Measurements from ENCODE around the gene SEZ6L. TPM values are rescaled to one million over a fixed set of nuclear protein-coding genes. Genes with fewer than 3 reads are reported as not detected.

SEZ6L gene
- polyA plus RNA-seq, 1 donor from 2014 or later = 31.9 TPM

DNA sequence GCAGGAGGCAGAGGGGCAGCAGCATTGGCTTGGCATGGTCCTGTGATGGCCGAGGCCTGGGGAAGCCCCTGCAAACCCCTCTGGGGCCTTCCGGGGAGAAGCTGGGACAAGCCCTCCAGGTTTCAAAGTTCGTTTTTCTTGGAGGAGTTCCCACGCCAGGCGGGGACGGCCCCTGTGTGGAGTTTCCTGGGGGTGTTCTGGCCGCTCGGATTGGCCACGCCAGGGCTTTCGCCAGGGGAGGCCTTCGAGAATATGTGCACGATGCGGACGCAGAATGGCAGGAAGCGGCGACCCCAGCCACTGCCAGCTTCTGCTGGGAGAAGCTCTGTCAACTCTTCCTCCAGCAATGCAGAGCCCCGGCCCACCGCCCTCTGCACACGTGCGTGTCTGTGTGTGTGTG is 157.5 kb downstream of the SEZ6L start:
- no peak for TF ChIP-seq POLR2AphosphoS5 (IDR thresholded peaks at IDR 0.05)
- TF ChIP-seq, protein P1, sequence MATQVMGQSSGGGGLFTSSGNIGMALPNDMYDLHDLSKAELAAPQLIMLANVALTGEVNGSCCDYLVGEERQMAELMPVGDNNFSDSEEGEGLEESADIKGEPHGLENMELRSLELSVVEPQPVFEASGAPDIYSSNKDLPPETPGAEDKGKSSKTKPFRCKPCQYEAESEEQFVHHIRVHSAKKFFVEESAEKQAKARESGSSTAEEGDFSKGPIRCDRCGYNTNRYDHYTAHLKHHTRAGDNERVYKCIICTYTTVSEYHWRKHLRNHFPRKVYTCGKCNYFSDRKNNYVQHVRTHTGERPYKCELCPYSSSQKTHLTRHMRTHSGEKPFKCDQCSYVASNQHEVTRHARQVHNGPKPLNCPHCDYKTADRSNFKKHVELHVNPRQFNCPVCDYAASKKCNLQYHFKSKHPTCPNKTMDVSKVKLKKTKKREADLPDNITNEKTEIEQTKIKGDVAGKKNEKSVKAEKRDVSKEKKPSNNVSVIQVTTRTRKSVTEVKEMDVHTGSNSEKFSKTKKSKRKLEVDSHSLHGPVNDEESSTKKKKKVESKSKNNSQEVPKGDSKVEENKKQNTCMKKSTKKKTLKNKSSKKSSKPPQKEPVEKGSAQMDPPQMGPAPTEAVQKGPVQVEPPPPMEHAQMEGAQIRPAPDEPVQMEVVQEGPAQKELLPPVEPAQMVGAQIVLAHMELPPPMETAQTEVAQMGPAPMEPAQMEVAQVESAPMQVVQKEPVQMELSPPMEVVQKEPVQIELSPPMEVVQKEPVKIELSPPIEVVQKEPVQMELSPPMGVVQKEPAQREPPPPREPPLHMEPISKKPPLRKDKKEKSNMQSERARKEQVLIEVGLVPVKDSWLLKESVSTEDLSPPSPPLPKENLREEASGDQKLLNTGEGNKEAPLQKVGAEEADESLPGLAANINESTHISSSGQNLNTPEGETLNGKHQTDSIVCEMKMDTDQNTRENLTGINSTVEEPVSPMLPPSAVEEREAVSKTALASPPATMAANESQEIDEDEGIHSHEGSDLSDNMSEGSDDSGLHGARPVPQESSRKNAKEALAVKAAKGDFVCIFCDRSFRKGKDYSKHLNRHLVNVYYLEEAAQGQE (IDR thresholded peaks at IDR 0.05; ENCODE audit: borderline replicate concordance) = no peak
- TF ChIP-seq RAD21 (conservative IDR thresholded peaks at IDR 0.05) = no peak
- H2AFZ ChIP-seq (ENCODE audit: low read depth, low read length) = no peak overlapping the region
- no peak overlapping the region for H3K4me3 ChIP-seq (ENCODE audit: low read length)
- H3K4me2 ChIP-seq (ENCODE audit: low read length) = no peak overlapping the region
- H3K9me2 ChIP-seq (ENCODE audit: insufficient read depth, low read length) = no peaks in the 10 kb centered on the region
- no peaks in the 10 kb centered on the region for H3F3A ChIP-seq (ENCODE audit: insufficient read depth, low read length, poor library complexity, severe bottlenecking)
- no peaks in the 10 kb centered on the region for H3K9me3 ChIP-seq (ENCODE audit: low read length)
- H4K20me1 ChIP-seq (ENCODE audit: insufficient read depth) = no peaks in the 10 kb centered on the region
- H3K36me3 ChIP-seq (ENCODE audit: insufficient read depth, low read length) = no peaks in the 10 kb centered on the region
- H3K27ac ChIP-seq (ENCODE audit: low read length) = no peak overlapping the region
- no peak overlapping the region for H3K9ac ChIP-seq (ENCODE audit: low read length)
- H3K27me3 ChIP-seq (ENCODE audit: insufficient read depth, low read depth, low read length) = no peaks in the 10 kb centered on the region
- H3K79me2 ChIP-seq (replicated peaks; ENCODE audit: insufficient read depth, low read length) = no peaks in the 10 kb centered on the region

DNA sequence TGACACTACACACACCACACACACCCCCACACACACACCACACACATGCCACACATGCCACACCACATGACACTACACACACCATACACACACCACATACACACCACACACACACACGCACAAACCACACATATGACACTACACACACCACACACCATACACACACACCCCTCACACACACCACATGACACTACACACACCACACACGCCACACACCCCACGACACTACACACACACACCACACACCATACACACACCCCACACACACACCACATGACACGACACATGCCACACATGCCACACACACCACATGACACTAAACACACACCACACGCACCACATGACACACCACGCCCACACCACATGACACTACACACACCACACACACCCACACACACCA is 158.0 kb downstream of the SEZ6L start:
- Histone ChIP-seq H3K79me2 (replicated peaks; ENCODE audit: insufficient read depth, low read length) (no peaks in the 10 kb centered on the region), H3K9me2 (ENCODE audit: insufficient read depth, low read length) (no peaks in the 10 kb centered on the region), H4K20me1 (ENCODE audit: insufficient read depth) (no peaks in the 10 kb centered on the region), H3F3A (ENCODE audit: insufficient read depth, low read length, poor library complexity, severe bottlenecking) (no peaks in the 10 kb centered on the region), H3K4me3 (ENCODE audit: low read length) (no peak overlapping the region), H3K36me3 (ENCODE audit: insufficient read depth, low read length) (no peaks in the 10 kb centered on the region), H3K4me2 (ENCODE audit: low read length) (no peak overlapping the region), H3K27me3 (ENCODE audit: insufficient read depth, low read depth, low read length) (no peaks in the 10 kb centered on the region), H3K27ac (ENCODE audit: low read length) (no peak overlapping the region), H2AFZ (ENCODE audit: low read depth, low read length) (no peak overlapping the region), H3K9me3 (ENCODE audit: low read length) (no peaks in the 10 kb centered on the region), H3K9ac (ENCODE audit: low read length) (no peak overlapping the region)
- no peak for TF ChIP-seq RAD21 (conservative IDR thresholded peaks at IDR 0.05)

DNA sequence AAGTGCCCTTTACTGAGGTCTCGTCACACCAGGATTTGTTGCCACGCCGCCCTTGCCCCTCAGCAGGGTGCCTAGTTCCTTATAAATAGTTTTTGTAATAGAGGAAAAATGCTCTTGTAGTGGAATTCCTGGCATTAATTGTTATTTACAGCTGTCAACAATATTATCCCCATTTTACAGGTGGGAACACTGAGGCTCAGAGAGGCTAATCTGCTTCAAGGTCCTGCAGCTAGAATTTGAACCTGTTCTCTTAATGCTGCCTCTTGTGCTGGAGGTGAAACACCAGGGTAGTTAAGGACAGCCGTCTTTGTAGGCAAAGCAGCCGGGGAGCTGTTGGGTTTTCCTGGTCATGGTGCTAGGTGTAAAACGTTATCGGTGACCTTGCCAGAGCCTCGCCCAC is 159.0 kb downstream of the SEZ6L start:
- Histone ChIP-seq H3K9me3 (ENCODE audit: low read length) (no peaks in the 10 kb centered on the region), H3K4me3 (ENCODE audit: low read length) (no peak overlapping the region), H3K9me2 (ENCODE audit: insufficient read depth, low read length) (no peaks in the 10 kb centered on the region), H3F3A (ENCODE audit: insufficient read depth, low read length, poor library complexity, severe bottlenecking) (no peaks in the 10 kb centered on the region), H3K9ac (ENCODE audit: low read length) (no peak overlapping the region), H3K4me2 (ENCODE audit: low read length) (no peak overlapping the region), H3K27ac (ENCODE audit: low read length) (no peak overlapping the region), H3K79me2 (replicated peaks; ENCODE audit: insufficient read depth, low read length) (no peaks in the 10 kb centered on the region), H2AFZ (ENCODE audit: low read depth, low read length) (no peak overlapping the region), H3K27me3 (ENCODE audit: insufficient read depth, low read depth, low read length) (no peaks in the 10 kb centered on the region), H3K36me3 (ENCODE audit: insufficient read depth, low read length) (no peaks in the 10 kb centered on the region), H4K20me1 (ENCODE audit: insufficient read depth) (no peaks in the 10 kb centered on the region)
- TF ChIP-seq RAD21 (conservative IDR thresholded peaks at IDR 0.05) = no peak
- no peak for TF ChIP-seq MXI1 (conservative IDR thresholded peaks at IDR 0.05; ENCODE audit: poor library complexity, severe bottlenecking)
- TF ChIP-seq, protein P1 (IDR thresholded peaks at IDR 0.05; ENCODE audit: borderline replicate concordance) = no peak
- TF ChIP-seq SMC3 (conservative IDR thresholded peaks at IDR 0.05; ENCODE audit: poor library complexity) = no peak
- no peak for TF ChIP-seq EZH2 (IDR thresholded peaks at IDR 0.05; ENCODE audit: borderline replicate concordance, insufficient read depth, low read length, poor library complexity, severe bottlenecking)
- TF ChIP-seq TAF1 (IDR thresholded peaks at IDR 0.05; ENCODE audit: low read depth) = no peak
- TF ChIP-seq, protein P2, sequence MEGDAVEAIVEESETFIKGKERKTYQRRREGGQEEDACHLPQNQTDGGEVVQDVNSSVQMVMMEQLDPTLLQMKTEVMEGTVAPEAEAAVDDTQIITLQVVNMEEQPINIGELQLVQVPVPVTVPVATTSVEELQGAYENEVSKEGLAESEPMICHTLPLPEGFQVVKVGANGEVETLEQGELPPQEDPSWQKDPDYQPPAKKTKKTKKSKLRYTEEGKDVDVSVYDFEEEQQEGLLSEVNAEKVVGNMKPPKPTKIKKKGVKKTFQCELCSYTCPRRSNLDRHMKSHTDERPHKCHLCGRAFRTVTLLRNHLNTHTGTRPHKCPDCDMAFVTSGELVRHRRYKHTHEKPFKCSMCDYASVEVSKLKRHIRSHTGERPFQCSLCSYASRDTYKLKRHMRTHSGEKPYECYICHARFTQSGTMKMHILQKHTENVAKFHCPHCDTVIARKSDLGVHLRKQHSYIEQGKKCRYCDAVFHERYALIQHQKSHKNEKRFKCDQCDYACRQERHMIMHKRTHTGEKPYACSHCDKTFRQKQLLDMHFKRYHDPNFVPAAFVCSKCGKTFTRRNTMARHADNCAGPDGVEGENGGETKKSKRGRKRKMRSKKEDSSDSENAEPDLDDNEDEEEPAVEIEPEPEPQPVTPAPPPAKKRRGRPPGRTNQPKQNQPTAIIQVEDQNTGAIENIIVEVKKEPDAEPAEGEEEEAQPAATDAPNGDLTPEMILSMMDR (IDR thresholded peaks at IDR 0.05; ENCODE audit: poor library complexity, severe bottlenecking) = no peak
- TF ChIP-seq POLR2AphosphoS5 (IDR thresholded peaks at IDR 0.05) = no peak
- no peak for TF ChIP-seq EP300 (conservative IDR thresholded peaks at IDR 0.05; ENCODE audit: poor library complexity, severe bottlenecking)

All from neural cell (in vitro differentiated cells).